Caco-2 (cell line): ENCODE measurements around the gene POLR1A. TPM values are rescaled to one million over a fixed set of nuclear protein-coding genes. Genes with fewer than 3 reads are reported as not detected.

Source experiments
- BruUV-seq: library from RNA; stranded (reverse); fragments of 400-500 nt; replicated peaks from 2 replicates; lab custom pipeline; 2021; lab: Mats Ljungman, UMichigan
- CTCF ChIA-PET: fragments of 300-600 bp; sonication (Branson Sonifier 250); formaldehyde crosslinking; loops from one replicate; lab custom pipeline; 2022; ENCODE audit warnings: antibody characterized with exemption; lab: Charles Lee
- POLR2A ChIA-PET: fragments of 300-600 bp; sonication (Branson Sonifier 250); formaldehyde crosslinking; loops from one replicate; lab custom pipeline; 2022; ENCODE audit warnings: antibody characterized with exemption; lab: Charles Lee
- DNase-seq, 2 experiments: peaks; one replicate each; pipeline versions ENCODE4 v3.0.0 to v3.0.0-alpha.2; 2020 to 2022
- H3K27me3 ChIP-seq: replicated peaks from 2 replicates; pipeline ENCODE4 v1.6.0; 2011; ENCODE audit warnings: low read length; ENCODE audit not compliant: control insufficient read depth, insufficient read depth
- H3K36me3 ChIP-seq: 2 replicates; pipeline ENCODE4 v1.5.1; 2011; ENCODE audit warnings: low read length; ENCODE audit not compliant: control insufficient read depth, insufficient read depth
- H3K4me1 ChIP-seq: fragments of 250-450 bp; sonication (Bioruptor Pico); 2 replicates; pipeline ENCODE4 v1.5.1; 2020; ENCODE audit warnings: mild to moderate bottlenecking
- H3K4me3 ChIP-seq: 2 replicates; pipeline ENCODE4 v1.5.1; 2011; ENCODE audit warnings: low read depth, mild to moderate bottlenecking, control low read depth, low read length
- H3K9me3 ChIP-seq: fragments of 250-450 bp; sonication (Bioruptor Pico); 2 replicates; pipeline ENCODE4 v1.5.1; 2020; ENCODE audit warnings: mild to moderate bottlenecking, moderate library complexity
- H3K27ac Mint-ChIP-seq: one replicate; pipeline ENCODE4 v1.8.0; 2022; ENCODE audit warnings: mixed read lengths; ENCODE audit not compliant: unreplicated experiment
- H3K27me3 Mint-ChIP-seq: one replicate; pipeline ENCODE4 v1.8.0; 2022; ENCODE audit warnings: mixed read lengths; ENCODE audit not compliant: insufficient read depth, unreplicated experiment
- H3K36me3 Mint-ChIP-seq: one replicate; pipeline ENCODE4 v1.8.0; 2022; ENCODE audit warnings: mild to moderate bottlenecking, mixed read lengths; ENCODE audit not compliant: insufficient read depth, unreplicated experiment
- H3K4me1 Mint-ChIP-seq: one replicate; pipeline ENCODE4 v1.8.0; 2022; ENCODE audit warnings: low read depth, mixed read lengths; ENCODE audit not compliant: unreplicated experiment
- H3K4me3 Mint-ChIP-seq: one replicate; pipeline ENCODE4 v1.8.0; 2022; ENCODE audit warnings: mild to moderate bottlenecking, moderate library complexity, mixed read lengths; ENCODE audit not compliant: unreplicated experiment
- H3K9me3 Mint-ChIP-seq: one replicate; pipeline ENCODE4 v1.8.0; 2022; ENCODE audit warnings: mixed read lengths; ENCODE audit not compliant: unreplicated experiment
- CTCF ChIP-seq, 2 experiments: fragments of 200-600 bp in 1 of 2; IDR thresholded peaks; 1 replicate in 1 of 2; 2 replicates in 1 of 2; pipeline versions ENCODE4 v1.5.1 to v1.8.0; 2011 to 2022; ENCODE audit warnings: antibody characterized with exemption in 1 of 2, control low read depth in 1 of 2, inconsistent platforms in 1 of 2, low read depth in 1 of 2, low read length in 1 of 2, mild to moderate bottlenecking in 1 of 2, moderate library complexity in 1 of 2; ENCODE audit not compliant: insufficient read depth in 1 of 2, severe bottlenecking in 1 of 2, unreplicated experiment in 1 of 2
- intact Hi-C: fragments of 100-400 bp; cut with micrococcal nuclease; formaldehyde crosslinking; loops from one replicate; pipeline ENCODE4 v1.10.0; 2022; ENCODE audit not compliant: unreplicated experiment
- total RNA-seq: library from RNA; stranded (reverse); gene quantifications from 2 replicates; pipeline ENCODE4 v1.2.3, GENCODE V29; 2022

The POLR1A gene
- total RNA-seq, 1 experiment from 2014 or later, result 73.8 TPM

GRCh38 chr2:86143926-86144685 is 38.4 kb upstream of the POLR1A start:
- Histone ChIP-seq H3K9me3 (no peaks in the 10 kb centered on the region), H3K27me3 (no peaks in the 10 kb centered on the region), H3K4me1 (no peaks in the 10 kb centered on the region), H3K4me3 (no peak overlapping the region), H3K36me3 (0 out of 2 replicates have a peak, but pooled peaks cover 1% of the 10 kb centered on the region)
- H3K4me1 Mint-ChIP-seq, result no peaks in the 10 kb centered on the region
- H3K9me3 Mint-ChIP-seq, result no peaks in the 10 kb centered on the region
- intact Hi-C loops, result no loop called here
- TF ChIP-seq CTCF (IDR thresholded peaks at IDR 0.05; ENCODE audit: insufficient read depth in 1 of 2, low read depth in 1 of 2, low read length in 1 of 2, severe bottlenecking in 1 of 2, unreplicated experiment in 1 of 2), result no peak
- BruUV-seq, result TSS peak; percentile 80
- peak overlapping the region; percentile 1 for H3K27ac Mint-ChIP-seq
- H3K27me3 Mint-ChIP-seq, result no peaks in the 10 kb centered on the region
- DNase-seq, result no peak
- peaks cover 94% of the 10 kb centered on the region for H3K36me3 Mint-ChIP-seq
- CTCF ChIA-PET, result interaction anchor here (0.6 kb wide), 1 partner anchor 59 kb away, joined by 3 read pairs; no protein-coding TSS in a partner anchor
- H3K4me3 Mint-ChIP-seq, result no peak overlapping the region
- POLR2A ChIA-PET, result interaction anchor here (0.8 kb wide), 1 partner anchor 297 kb away, joined by 5 read pairs; the partner anchor contains the start of gene KDM3A

- H3K36me3 Mint-ChIP-seq, result peaks cover 94% of the 10 kb centered on the region
- no peaks in the 10 kb centered on the region for H3K4me1 Mint-ChIP-seq
- no TSS peak for BruUV-seq
- Histone ChIP-seq H3K36me3 (0 out of 2 replicates have a peak, but pooled peaks cover 2% of the 10 kb centered on the region), H3K4me1 (no peaks in the 10 kb centered on the region), H3K4me3 (no peak overlapping the region), H3K9me3 (no peaks in the 10 kb centered on the region), H3K27me3 (no peaks in the 10 kb centered on the region)
- H3K27me3 Mint-ChIP-seq, result no peaks in the 10 kb centered on the region
- no peak overlapping the region for H3K27ac Mint-ChIP-seq
- ChIA-PET CTCF (interaction anchor here (0.6 kb wide), 1 partner anchor 59 kb away, joined by 3 read pairs; no protein-coding TSS in a partner anchor), POLR2A (interaction anchor here (0.8 kb wide), 1 partner anchor 298 kb away, joined by 5 read pairs; the partner anchor contains the start of gene KDM3A)
- no peaks in the 10 kb centered on the region for H3K9me3 Mint-ChIP-seq
- no peak for DNase-seq
- H3K4me3 Mint-ChIP-seq, result no peak overlapping the region
- no peak for TF ChIP-seq CTCF (IDR thresholded peaks at IDR 0.05; ENCODE audit: insufficient read depth in 1 of 2, low read depth in 1 of 2, low read length in 1 of 2, severe bottlenecking in 1 of 2, unreplicated experiment in 1 of 2)
- intact Hi-C loops, result no loop called here
These were observed 37.6 kb upstream of the POLR1A start for GRCh38 chr2:86143307-86143706.

- H3K4me3 ChIP-seq, result no peak overlapping the region
- peaks cover 94% of the 10 kb centered on the region for H3K36me3 Mint-ChIP-seq
- no peaks in the 10 kb centered on the region for H3K27me3 Mint-ChIP-seq
- DNase-seq, result no peak
- no peaks in the 10 kb centered on the region for H3K9me3 Mint-ChIP-seq
- H3K27me3 ChIP-seq, result no peaks in the 10 kb centered on the region
- peaks cover 5% of the 10 kb centered on the region; the same call in 1 of the 2 replicates for H3K36me3 ChIP-seq
- H3K9me3 ChIP-seq, result no peaks in the 10 kb centered on the region
- ChIA-PET POLR2A (no interaction called here), CTCF (no interaction called here)
- H3K27ac Mint-ChIP-seq, result no peak overlapping the region
- no TSS peak for BruUV-seq
- intact Hi-C loops, result no loop called here
- no peak for TF ChIP-seq CTCF (IDR thresholded peaks at IDR 0.05; ENCODE audit: insufficient read depth in 1 of 2, low read depth in 1 of 2, low read length in 1 of 2, severe bottlenecking in 1 of 2, unreplicated experiment in 1 of 2)
- H3K4me1 Mint-ChIP-seq, result no peaks in the 10 kb centered on the region
- no peaks in the 10 kb centered on the region for H3K4me1 ChIP-seq
- no peak overlapping the region for H3K4me3 Mint-ChIP-seq
These were observed 37.0 kb upstream of the POLR1A start for GRCh38 chr2:86142436-86143257.
